Muscle layer of colon (tissue), 2 donors: ENCODE results near the gene GFOD1.

ENCODE experiments used
- H3K27ac ChIP-seq: one replicate; pipeline ENCODE4 v1.7.0; 2013; ENCODE audit warnings: low read depth, mild to moderate bottlenecking, low read length, moderate library complexity
- H3K27me3 ChIP-seq, 2 donors: one replicate each; pipeline ENCODE4 v1.7.0; 2013; ENCODE audit warnings: low read length in 2 of 2, mild to moderate bottlenecking in 2 of 2; ENCODE audit not compliant: insufficient read depth in 2 of 2, control insufficient read depth in 1 of 2
- H3K36me3 ChIP-seq: one replicate; pipeline ENCODE4 v1.7.0; 2013; ENCODE audit warnings: mild to moderate bottlenecking, low read length; ENCODE audit not compliant: insufficient read depth
- H3K4me1 ChIP-seq: one replicate; pipeline ENCODE4 v1.7.0; 2013; ENCODE audit warnings: mild to moderate bottlenecking, low read length; ENCODE audit not compliant: insufficient read depth
- H3K4me3 ChIP-seq, 2 donors: one replicate each; pipeline ENCODE4 v1.7.0; 2013; ENCODE audit warnings: low read length in 2 of 2, low read depth in 1 of 2, mild to moderate bottlenecking in 1 of 2, moderate library complexity in 1 of 2
- H3K9ac ChIP-seq: one replicate; pipeline ENCODE4 v1.7.0; 2013; ENCODE audit warnings: low read length
- H3K9me3 ChIP-seq: one replicate; pipeline ENCODE4 v1.7.0; 2013; ENCODE audit warnings: mild to moderate bottlenecking, low read length
- donor health status: abdominal sarcoma.
- donor health status: Adenocarcinoma of cecum.

Gene GFOD1

GRCh38 chr6:13425270-13425873, 62.0 kb downstream of the GFOD1 start:
- no peaks in the 10 kb centered on the region for H3K27me3 ChIP-seq
- peaks cover 63% of the 10 kb centered on the region for H3K4me1 ChIP-seq
- H3K9me3 ChIP-seq = no peaks in the 10 kb centered on the region
- no peaks in the 10 kb centered on the region for H3K36me3 ChIP-seq
- peak overlapping the region; percentile 73 for H3K27ac ChIP-seq
- H3K4me3 ChIP-seq = no peak overlapping the region
- no peak overlapping the region for H3K9ac ChIP-seq

DNA sequence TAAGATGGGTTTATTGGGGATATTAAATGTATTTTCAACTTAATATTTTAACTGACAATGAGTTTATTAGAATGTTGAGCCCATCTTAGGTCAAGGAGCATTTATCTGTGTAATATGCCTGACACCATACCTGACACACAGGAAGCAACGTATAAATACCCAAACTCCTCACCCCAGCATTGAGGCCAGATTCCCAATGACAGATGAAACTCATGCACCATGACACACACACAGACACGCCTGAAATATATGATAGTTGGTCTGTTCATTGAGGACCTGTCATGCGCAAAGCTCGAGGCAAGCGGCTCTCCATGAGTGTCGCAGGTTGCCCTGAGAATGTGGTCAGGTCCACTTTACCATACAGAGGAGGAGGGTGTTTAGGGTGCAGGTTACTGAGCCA, 64.1 kb downstream of the GFOD1 start:
- no peaks in the 10 kb centered on the region for H3K36me3 ChIP-seq
- H3K9me3 ChIP-seq = no peaks in the 10 kb centered on the region
- H3K4me1 ChIP-seq = peaks cover 57% of the 10 kb centered on the region
- H3K9ac ChIP-seq = no peak overlapping the region
- no peak overlapping the region for H3K4me3 ChIP-seq
- peak overlapping the region; percentile 64 for H3K27ac ChIP-seq
- H3K27me3 ChIP-seq = no peaks in the 10 kb centered on the region

DNA sequence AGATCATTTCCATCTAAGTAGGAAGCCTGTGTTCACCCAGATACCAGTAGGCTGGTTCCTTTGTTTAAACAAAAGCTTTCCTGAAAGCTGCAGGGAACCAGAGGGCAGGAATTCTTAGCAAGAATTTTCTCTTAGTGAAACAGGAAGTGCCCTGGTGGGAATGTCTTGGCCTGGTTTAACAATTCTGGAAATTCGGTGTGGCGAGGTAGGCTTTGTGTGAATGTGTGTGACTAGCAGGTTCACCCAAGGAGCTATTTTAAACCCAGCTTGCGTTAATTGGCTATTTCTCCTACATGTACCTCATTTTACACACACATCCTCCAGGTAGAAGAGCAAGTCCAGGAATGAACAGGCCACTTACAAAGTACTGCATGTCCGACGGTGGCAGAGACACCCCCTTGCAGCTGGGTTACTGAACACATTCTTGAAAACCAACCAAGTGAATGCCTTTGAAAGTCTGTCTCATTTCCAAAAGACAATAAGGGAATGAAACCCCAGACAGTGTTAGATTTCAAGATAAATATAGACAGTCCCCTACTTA, 64.6 kb downstream of the GFOD1 start:
- no peak overlapping the region for H3K4me3 ChIP-seq
- H3K27me3 ChIP-seq = no peaks in the 10 kb centered on the region
- peaks cover 57% of the 10 kb centered on the region for H3K4me1 ChIP-seq
- H3K27ac ChIP-seq = peak overlapping the region; percentile 64
- H3K9ac ChIP-seq = no peak overlapping the region
- H3K9me3 ChIP-seq = no peaks in the 10 kb centered on the region
- H3K36me3 ChIP-seq = no peaks in the 10 kb centered on the region

- no peaks in the 10 kb centered on the region for H3K36me3 ChIP-seq
- H3K9ac ChIP-seq = no peak overlapping the region
- H3K9me3 ChIP-seq = no peaks in the 10 kb centered on the region
- no peak overlapping the region for H3K4me3 ChIP-seq
- peak overlapping the region; percentile 15 for H3K27ac ChIP-seq
- no peaks in the 10 kb centered on the region for H3K27me3 ChIP-seq
- peaks cover 55% of the 10 kb centered on the region for H3K4me1 ChIP-seq
These were observed 65.9 kb downstream of the GFOD1 start for GRCh38 chr6:13421425-13422059.

DNA sequence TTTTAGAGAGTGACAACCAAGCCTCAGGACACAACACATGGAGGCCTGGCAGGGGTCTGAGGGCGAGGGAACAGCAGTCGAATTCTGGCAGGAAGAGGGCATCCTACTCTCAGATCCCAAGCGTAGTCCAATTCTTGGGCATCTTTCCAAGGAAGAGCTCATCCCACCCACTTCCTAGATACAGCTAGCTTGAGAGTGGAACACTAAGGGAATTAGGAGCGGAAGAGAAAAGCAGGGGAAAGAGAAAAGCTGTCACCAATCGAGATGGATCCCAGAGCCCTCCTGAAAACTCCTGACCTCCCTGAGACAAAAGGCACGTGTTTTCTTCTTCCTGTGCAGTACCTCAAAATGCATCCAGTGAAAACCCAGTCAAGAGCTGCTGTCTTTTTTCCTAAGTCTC, 67.1 kb downstream of the GFOD1 start:
- Histone ChIP-seq H3K4me3 (no peak overlapping the region), H3K4me1 (peaks cover 42% of the 10 kb centered on the region), H3K36me3 (no peaks in the 10 kb centered on the region), H3K27me3 (no peaks in the 10 kb centered on the region), H3K27ac (peak overlapping the region; percentile 10), H3K9ac (no peak overlapping the region), H3K9me3 (no peaks in the 10 kb centered on the region)

GRCh38 chr6:13419422-13420195, 67.8 kb downstream of the GFOD1 start:
- Histone ChIP-seq H3K36me3 (no peaks in the 10 kb centered on the region), H3K9me3 (no peaks in the 10 kb centered on the region), H3K9ac (no peak overlapping the region), H3K27ac (no peak overlapping the region), H3K4me1 (peaks cover 38% of the 10 kb centered on the region), H3K4me3 (no peak overlapping the region), H3K27me3 (no peaks in the 10 kb centered on the region)

DNA sequence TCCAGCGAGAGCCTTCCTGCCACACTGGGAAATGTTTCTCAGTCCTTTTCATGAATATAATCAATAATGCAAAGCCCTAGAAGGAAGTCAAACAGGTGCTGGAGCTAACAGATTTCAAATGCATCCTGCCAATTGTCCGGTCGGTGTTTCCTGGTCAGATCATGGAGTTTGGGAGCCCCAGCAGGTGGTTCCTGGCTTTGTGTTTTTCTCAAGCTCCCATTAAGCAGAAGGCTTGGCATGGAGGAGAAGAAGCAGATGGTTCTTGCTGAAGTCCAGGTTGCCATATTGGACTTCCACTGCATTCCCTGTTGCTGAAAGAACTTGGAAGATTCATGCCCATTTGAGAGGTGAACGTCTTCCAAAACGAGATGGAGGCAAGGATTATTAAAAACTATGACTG, 68.6 kb downstream of the GFOD1 start:
- no peaks in the 10 kb centered on the region for H3K36me3 ChIP-seq
- H3K4me1 ChIP-seq = peaks cover 46% of the 10 kb centered on the region
- no peak overlapping the region for H3K9ac ChIP-seq
- H3K9me3 ChIP-seq = no peaks in the 10 kb centered on the region
- no peaks in the 10 kb centered on the region for H3K27me3 ChIP-seq
- H3K27ac ChIP-seq = no peak overlapping the region
- H3K4me3 ChIP-seq = no peak overlapping the region

DNA sequence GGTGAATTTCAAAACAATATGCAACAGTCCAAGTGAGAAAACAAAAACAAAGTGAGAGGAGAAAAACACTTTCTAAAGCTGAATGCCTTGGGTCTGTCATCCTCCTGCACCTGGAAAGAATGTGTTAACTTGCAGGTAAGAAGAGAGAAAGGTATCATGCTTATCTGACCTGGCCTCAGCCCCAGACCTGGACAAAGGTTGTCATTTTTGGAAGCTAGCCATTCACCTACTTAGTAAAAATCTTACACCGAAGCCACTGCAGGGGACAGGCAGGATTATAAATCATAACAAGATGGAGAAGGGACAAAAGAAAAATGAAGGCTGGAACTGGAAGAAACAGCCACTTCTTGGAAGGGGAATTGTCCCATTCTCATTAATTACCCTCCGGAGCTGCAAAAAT, 69.4 kb downstream of the GFOD1 start:
- no peaks in the 10 kb centered on the region for H3K9me3 ChIP-seq
- no peaks in the 10 kb centered on the region for H3K27me3 ChIP-seq
- H3K4me3 ChIP-seq = no peak overlapping the region
- H3K9ac ChIP-seq = no peak overlapping the region
- no peak overlapping the region for H3K27ac ChIP-seq
- no peaks in the 10 kb centered on the region for H3K36me3 ChIP-seq
- H3K4me1 ChIP-seq = peaks cover 47% of the 10 kb centered on the region

GRCh38 chr6:13417431-13417830, 70.0 kb downstream of the GFOD1 start:
- H3K4me3 ChIP-seq = no peak overlapping the region

DNA sequence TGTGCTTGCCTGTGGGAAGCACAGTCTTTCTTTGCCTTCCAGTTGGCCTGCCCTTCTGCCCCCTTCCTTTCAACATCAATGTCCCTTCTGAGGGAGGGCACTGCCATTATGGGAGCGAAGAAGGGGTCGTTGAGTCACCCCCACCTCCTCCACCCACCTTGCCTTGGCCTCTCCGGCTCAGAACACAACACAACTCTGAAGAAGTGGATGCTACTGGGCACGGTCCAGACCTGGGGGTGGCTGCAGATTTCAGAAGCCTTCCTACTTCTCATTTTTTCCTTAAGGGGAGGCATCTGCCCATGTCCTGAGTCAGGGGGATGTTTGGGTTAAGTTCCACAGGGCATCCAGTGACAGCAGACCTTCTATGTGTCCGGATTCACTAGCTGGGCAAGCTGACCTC, 72.1 kb downstream of the GFOD1 start:
- Histone ChIP-seq H3K36me3 (no peaks in the 10 kb centered on the region), H3K27ac (no peak overlapping the region), H3K27me3 (no peaks in the 10 kb centered on the region), H3K4me1 (peaks cover 31% of the 10 kb centered on the region), H3K9ac (no peak overlapping the region), H3K9me3 (no peaks in the 10 kb centered on the region), H3K4me3 (no peak overlapping the region)

More at GRCh38 chr6:13417431-13417830, 70.0 kb downstream of the GFOD1 start:
- no peak overlapping the region for H3K27ac ChIP-seq
- H3K27me3 ChIP-seq = no peaks in the 10 kb centered on the region
- H3K9ac ChIP-seq = no peak overlapping the region
- no peaks in the 10 kb centered on the region for H3K36me3 ChIP-seq
- peaks cover 46% of the 10 kb centered on the region for H3K4me1 ChIP-seq
- H3K9me3 ChIP-seq = no peaks in the 10 kb centered on the region

DNA sequence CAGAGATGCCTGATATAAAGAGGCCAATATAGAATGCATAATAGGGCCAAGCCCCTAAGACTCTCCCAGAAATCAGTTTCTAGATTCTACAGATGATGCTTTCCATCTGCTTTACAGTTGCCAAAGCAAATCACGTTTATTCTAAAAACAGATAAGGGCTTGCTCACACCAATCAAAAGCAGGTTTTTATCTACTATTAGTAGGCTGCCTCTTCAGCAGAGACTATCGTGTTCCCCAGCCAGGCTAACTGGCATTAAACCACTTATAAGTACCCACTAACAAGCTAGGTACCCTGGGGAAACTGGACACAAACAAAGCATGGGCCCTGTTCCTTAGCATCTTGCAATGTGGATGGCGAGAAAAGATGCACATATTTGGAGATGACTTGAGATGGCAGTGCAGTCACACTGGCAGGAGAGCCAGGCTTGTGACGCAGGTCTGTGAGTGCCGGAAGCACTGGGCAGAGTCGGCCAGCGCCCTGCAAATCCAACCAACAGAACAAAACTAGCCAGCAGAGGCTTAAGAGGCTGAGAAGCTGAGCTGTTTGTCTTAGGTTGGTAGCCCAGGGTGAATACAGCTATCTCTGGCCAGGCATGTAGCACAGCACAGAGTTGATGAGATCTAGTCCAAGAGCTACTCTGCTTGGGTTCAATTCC, 73.4 kb downstream of the GFOD1 start:
- no peak overlapping the region for H3K27ac ChIP-seq
- H3K4me1 ChIP-seq = peaks cover 31% of the 10 kb centered on the region
- H3K9me3 ChIP-seq = no peaks in the 10 kb centered on the region
- H3K4me3 ChIP-seq = peak overlapping the region in 1 of 2 donors; percentile 19
- no peaks in the 10 kb centered on the region for H3K27me3 ChIP-seq
- H3K9ac ChIP-seq = no peak overlapping the region
- no peaks in the 10 kb centered on the region for H3K36me3 ChIP-seq
